Neuronal stem cell (in vitro differentiated cells): ENCODE results near the gene MAD1L1.

Experiments
- DNase-seq: peaks from one replicate; pipeline ENCODE4 v3.0.0-alpha.2; 2013; ENCODE audit warnings: low spot score
- H2AFZ ChIP-seq: one replicate; pipeline ENCODE4 v1.6.1; 2013; ENCODE audit warnings: mild to moderate bottlenecking, low read length, inconsistent platforms
- H2AK5ac ChIP-seq: 2 replicates; pipeline ENCODE4 v1.6.1; 2013; ENCODE audit warnings: low read depth, mild to moderate bottlenecking, inconsistent platforms, low read length, moderate library complexity, mixed read lengths
- H2BK120ac ChIP-seq: 2 replicates; pipeline ENCODE4 v1.6.1; 2013; ENCODE audit warnings: low read depth, mild to moderate bottlenecking, inconsistent platforms, low read length, moderate library complexity, mixed read lengths
- H2BK12ac ChIP-seq: one replicate; pipeline ENCODE4 v1.6.1; 2013; ENCODE audit warnings: low read length, inconsistent platforms
- H2BK15ac ChIP-seq: 2 replicates; pipeline ENCODE4 v1.6.1; 2013; ENCODE audit warnings: mild to moderate bottlenecking, low read length, inconsistent platforms, mixed read lengths
- H2BK5ac ChIP-seq: one replicate; pipeline ENCODE4 v1.6.1; 2013; ENCODE audit warnings: inconsistent platforms, mild to moderate bottlenecking, low read length, moderate library complexity
- H3K14ac ChIP-seq: one replicate; pipeline ENCODE4 v1.6.1; 2013; ENCODE audit warnings: low read length, inconsistent platforms
- H3K18ac ChIP-seq: 2 replicates; pipeline ENCODE4 v1.6.1; 2013; ENCODE audit warnings: low read length, inconsistent platforms
- H3K23ac ChIP-seq: 2 replicates; pipeline ENCODE4 v1.6.1; 2013; ENCODE audit warnings: low read depth, mild to moderate bottlenecking, mixed read lengths, low read length, inconsistent platforms; ENCODE audit not compliant: poor library complexity
- H3K27ac ChIP-seq: replicated peaks from 3 replicates; pipeline ENCODE4 v1.5.1; 2013; ENCODE audit warnings: low read length, inconsistent platforms
- H3K27me3 ChIP-seq, 3 experiments: 2 replicates each; pipeline ENCODE4 v1.6.1; 2013; ENCODE audit warnings: low read length in 3 of 3, mild to moderate bottlenecking in 2 of 3, inconsistent platforms in 1 of 3, low read depth in 1 of 3, mixed read lengths in 1 of 3, moderate library complexity in 1 of 3; ENCODE audit not compliant: control insufficient read depth in 3 of 3, insufficient read depth in 3 of 3
- H3K36me3 ChIP-seq, 2 donors: replicated peaks in 1 of 2; 2 replicates each; pipeline ENCODE4 v1.6.1; 2013; ENCODE audit warnings: low read length in 2 of 2; ENCODE audit not compliant: control insufficient read depth in 2 of 2, insufficient read depth in 2 of 2
- H3K4ac ChIP-seq: 2 replicates; pipeline ENCODE4 v1.6.1; 2013; ENCODE audit warnings: inconsistent platforms, mild to moderate bottlenecking, low read length, moderate library complexity
- H3K4me1 ChIP-seq, 2 donors: 1 replicate in 1 of 2; 2 replicates in 1 of 2; pipeline ENCODE4 v1.6.1; 2013; ENCODE audit warnings: low read length in 2 of 2, low read depth in 1 of 2; ENCODE audit not compliant: control insufficient read depth in 2 of 2, insufficient read depth in 1 of 2
- H3K4me2 ChIP-seq: one replicate; pipeline ENCODE4 v1.6.1; 2013; ENCODE audit warnings: mild to moderate bottlenecking, low read length, inconsistent platforms; ENCODE audit not compliant: insufficient read depth, poor library complexity, severe bottlenecking
- H3K4me3 ChIP-seq, 2 donors: 2 replicates each; pipeline ENCODE4 v1.5.1; 2013; ENCODE audit warnings: low read length in 2 of 2, mild to moderate bottlenecking in 2 of 2, inconsistent platforms in 1 of 2, moderate library complexity in 1 of 2
- H3K79me1 ChIP-seq: one replicate; pipeline ENCODE4 v1.6.1; 2013; ENCODE audit warnings: low read depth, mild to moderate bottlenecking, inconsistent platforms, low read length, moderate library complexity
- H3K9ac ChIP-seq: one replicate; pipeline ENCODE4 v1.6.1; 2013; ENCODE audit warnings: mild to moderate bottlenecking, low read depth, low read length, inconsistent platforms; ENCODE audit not compliant: poor library complexity
- H3K9me3 ChIP-seq, 2 donors: replicated peaks in 1 of 2; 2 replicates each; pipeline versions ENCODE3 to v1.6.1; 2013; ENCODE audit warnings: low read length in 2 of 2, mild to moderate bottlenecking in 2 of 2, inconsistent platforms in 1 of 2, low read depth in 1 of 2, mixed read lengths in 1 of 2, moderate library complexity in 1 of 2; ENCODE audit not compliant: control insufficient read depth in 2 of 2, insufficient read depth in 1 of 2
- H4K8ac ChIP-seq: one replicate; pipeline ENCODE4 v1.6.1; 2013; ENCODE audit warnings: low read depth, mild to moderate bottlenecking, inconsistent platforms, low read length, moderate library complexity
- H4K91ac ChIP-seq: one replicate; pipeline ENCODE4 v1.6.1; 2013; ENCODE audit warnings: low read length, low read depth, mild to moderate bottlenecking, inconsistent platforms; ENCODE audit not compliant: poor library complexity
- WGBS, 2 donors: extraction: QIAGEN DNeasy Blood & Tissue Kit; methylation state at CpG; one replicate each; pipeline ENCODE4 v1.1.7; 2013; ENCODE audit warnings: missing lambda C conversion rate in 2 of 2, mixed read lengths in 1 of 2; ENCODE audit not compliant: insufficient read length in 2 of 2, insufficient replicate concordance in 1 of 2; ENCODE audit errors: extremely low coverage in 2 of 2; 5-methylcytosine and 5-hydroxymethylcytosine counted together

MAD1L1 gene

DNA sequence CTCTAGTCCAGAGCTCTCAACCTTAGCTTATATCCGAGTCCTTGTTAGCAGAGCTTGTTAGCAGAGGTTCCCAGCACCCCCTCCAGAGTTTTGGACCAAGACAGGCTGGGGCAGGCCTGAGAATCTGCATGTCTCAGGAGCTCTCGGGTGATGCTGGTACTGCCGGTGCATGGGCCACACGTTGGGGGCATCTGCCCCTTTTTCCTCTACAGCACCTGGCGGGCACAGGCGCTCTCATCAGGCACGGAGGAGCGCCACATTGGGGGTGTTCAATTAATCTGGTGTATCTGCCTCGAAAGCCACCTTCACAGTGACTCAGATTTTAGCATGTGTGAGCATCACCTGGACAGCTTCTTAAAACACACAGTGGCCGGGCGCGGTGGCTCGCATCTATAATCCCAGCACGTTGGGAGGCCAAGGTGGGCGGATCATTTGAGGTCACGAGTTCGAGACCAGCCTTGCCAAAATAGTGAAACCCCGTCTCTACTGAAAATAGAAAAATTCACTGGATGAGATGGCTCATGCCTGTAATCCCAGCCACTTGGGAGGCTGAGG lies 445.0 kb downstream of the MAD1L1 start:
- no peak overlapping the region for H3K4me3 ChIP-seq
- no peaks in the 10 kb centered on the region for H3K36me3 ChIP-seq
- WGBS, 2 donors: no CpG with 5 or more reads among the region's 18 CpGs
- peak overlapping the region; percentile 31 for H3K23ac ChIP-seq
- no peak overlapping the region for H3K14ac ChIP-seq
- H3K79me1 ChIP-seq: no peaks in the 10 kb centered on the region
- H3K27me3 ChIP-seq: no peaks in the 10 kb centered on the region
- no peak for DNase-seq
- H2BK5ac ChIP-seq: no peak overlapping the region
- H2BK12ac ChIP-seq: no peak overlapping the region
- no peak overlapping the region for H4K8ac ChIP-seq
- no peak overlapping the region for H2AFZ ChIP-seq
- no peaks in the 10 kb centered on the region for H3K4me1 ChIP-seq
- H2AK5ac ChIP-seq: no peak overlapping the region
- H3K18ac ChIP-seq: no peak overlapping the region
- H3K4me2 ChIP-seq: no peak overlapping the region
- H4K91ac ChIP-seq: no peak overlapping the region
- no peak overlapping the region for H2BK15ac ChIP-seq
- no peak overlapping the region for H3K27ac ChIP-seq
- H3K9ac ChIP-seq: no peak overlapping the region
- no peak overlapping the region for H3K4ac ChIP-seq
- peaks cover 0 to 8% of the 10 kb centered on the region in 2 donors for H3K9me3 ChIP-seq
- no peak overlapping the region for H2BK120ac ChIP-seq

DNA sequence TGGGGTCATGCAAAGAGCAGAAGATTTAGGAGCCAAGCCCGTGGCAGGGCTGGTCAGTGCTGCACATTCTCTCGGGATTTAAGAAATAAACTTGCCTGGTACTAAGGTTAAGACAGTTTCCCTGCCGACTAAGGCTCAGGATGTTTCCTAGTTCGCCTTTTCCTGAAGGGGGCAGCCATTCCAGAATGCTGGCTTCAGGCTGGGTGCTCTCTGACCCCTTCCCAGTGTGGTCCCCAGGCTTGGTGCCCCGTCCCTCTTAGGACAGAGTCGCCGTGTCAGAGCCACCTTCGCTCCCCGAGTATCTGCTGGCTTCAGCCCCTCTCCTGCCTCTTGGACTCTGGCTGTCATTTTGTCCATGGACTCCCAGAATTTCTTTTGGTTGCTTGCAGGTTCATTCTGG lies 445.5 kb downstream of the MAD1L1 start:
- no peak overlapping the region for H3K9ac ChIP-seq
- DNase-seq: no peak
- no peak overlapping the region for H2BK120ac ChIP-seq
- H3K23ac ChIP-seq: no peak overlapping the region
- H4K91ac ChIP-seq: no peak overlapping the region
- H3K79me1 ChIP-seq: no peaks in the 10 kb centered on the region
- no peak overlapping the region for H2AK5ac ChIP-seq
- H3K27ac ChIP-seq: no peak overlapping the region
- H3K4me3 ChIP-seq: no peak overlapping the region
- H3K14ac ChIP-seq: no peak overlapping the region
- no peak overlapping the region for H3K4me2 ChIP-seq
- no peak overlapping the region for H3K4ac ChIP-seq
- H2BK15ac ChIP-seq: no peak overlapping the region
- H3K4me1 ChIP-seq: no peaks in the 10 kb centered on the region
- no peaks in the 10 kb centered on the region for H3K36me3 ChIP-seq
- H2AFZ ChIP-seq: no peak overlapping the region
- no peak overlapping the region for H2BK5ac ChIP-seq
- no peaks in the 10 kb centered on the region for H3K27me3 ChIP-seq
- no peak overlapping the region for H4K8ac ChIP-seq
- no CpG with 5 or more reads among the region's 9 CpGs for WGBS, 2 donors
- H3K9me3 ChIP-seq: peaks cover 0 to 8% of the 10 kb centered on the region in 2 donors
- peak overlapping the region; percentile 27 for H3K18ac ChIP-seq
- no peak overlapping the region for H2BK12ac ChIP-seq

DNA sequence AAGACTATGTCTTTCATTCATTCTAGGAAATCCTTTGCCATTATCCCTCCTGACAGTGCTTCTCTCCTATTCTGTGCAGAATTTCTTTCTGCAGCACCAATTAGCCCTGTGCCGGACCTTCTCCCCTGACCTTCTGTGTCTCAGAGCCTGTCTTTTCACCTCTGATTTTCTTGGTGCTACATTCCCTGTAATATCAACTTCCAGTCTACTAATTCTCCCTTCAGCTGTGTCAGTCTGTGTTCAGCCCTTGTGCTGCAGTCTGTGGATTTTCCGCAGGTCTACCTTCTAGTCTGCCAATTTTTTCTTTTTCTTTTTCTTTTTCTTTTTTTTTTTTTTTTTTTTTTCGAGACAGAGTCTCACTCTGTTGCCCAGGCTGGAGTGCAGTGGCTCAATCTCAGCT lies 446.9 kb downstream of the MAD1L1 start:
- H2AK5ac ChIP-seq: no peak overlapping the region
- DNase-seq: no peak
- H3K4me3 ChIP-seq: no peak overlapping the region
- H3K14ac ChIP-seq: no peak overlapping the region
- no peak overlapping the region for H2AFZ ChIP-seq
- no peak overlapping the region for H4K91ac ChIP-seq
- no peak overlapping the region for H2BK5ac ChIP-seq
- H3K4me1 ChIP-seq: no peaks in the 10 kb centered on the region
- H3K9ac ChIP-seq: no peak overlapping the region
- no peak overlapping the region for H3K23ac ChIP-seq
- H3K18ac ChIP-seq: no peak overlapping the region
- peaks cover 0 to 8% of the 10 kb centered on the region in 2 donors for H3K9me3 ChIP-seq
- H2BK15ac ChIP-seq: no peak overlapping the region
- no peak overlapping the region for H3K4ac ChIP-seq
- no peak overlapping the region for H2BK12ac ChIP-seq
- H3K27ac ChIP-seq: no peak overlapping the region
- no CpG with 5 or more reads among the region's 3 CpGs for WGBS, 2 donors
- no peak overlapping the region for H2BK120ac ChIP-seq
- H3K36me3 ChIP-seq: no peaks in the 10 kb centered on the region
- H3K27me3 ChIP-seq: no peaks in the 10 kb centered on the region
- H3K4me2 ChIP-seq: no peak overlapping the region
- H4K8ac ChIP-seq: no peak overlapping the region
- H3K79me1 ChIP-seq: no peaks in the 10 kb centered on the region

DNA sequence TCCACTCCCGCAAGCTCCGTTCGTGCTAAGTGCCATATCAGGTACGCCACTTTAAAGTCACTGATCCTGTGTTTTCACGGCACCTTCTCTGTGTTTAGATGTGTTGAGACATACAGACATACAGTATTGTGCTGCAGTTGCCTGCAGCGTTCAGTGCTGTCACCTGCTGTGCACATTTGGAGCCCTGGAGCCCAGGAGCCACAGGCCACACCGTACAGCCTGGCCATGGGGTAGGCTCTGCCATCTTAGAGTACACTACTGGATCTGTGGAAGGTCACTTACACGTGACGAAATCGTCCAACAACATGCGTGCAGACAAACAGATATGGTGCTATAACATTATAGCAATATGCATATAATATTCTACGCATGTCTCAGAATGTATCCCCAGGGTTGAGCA lies 451.4 kb downstream of the MAD1L1 start:
- H3K4ac ChIP-seq: peak overlapping the region; percentile 71
- no peak overlapping the region for H3K4me2 ChIP-seq
- peak overlapping the region; percentile 56 for H4K91ac ChIP-seq
- H3K79me1 ChIP-seq: no peaks in the 10 kb centered on the region
- no CpG with 5 or more reads among the region's 12 CpGs for WGBS, 2 donors
- peaks cover 4 to 11% of the 10 kb centered on the region in 2 donors for H3K9me3 ChIP-seq
- no peak overlapping the region for H2AFZ ChIP-seq
- no peak overlapping the region for H2BK12ac ChIP-seq
- H3K4me3 ChIP-seq: no peak overlapping the region
- H3K18ac ChIP-seq: no peak overlapping the region
- no peak overlapping the region for H3K14ac ChIP-seq
- H2AK5ac ChIP-seq: no peak overlapping the region
- H3K4me1 ChIP-seq: no peaks in the 10 kb centered on the region
- H3K23ac ChIP-seq: no peak overlapping the region
- no peak overlapping the region for H3K9ac ChIP-seq
- H3K27me3 ChIP-seq: no peaks in the 10 kb centered on the region
- H2BK15ac ChIP-seq: no peak overlapping the region
- no peak overlapping the region for H3K27ac ChIP-seq
- no peak overlapping the region for H2BK120ac ChIP-seq
- no peak for DNase-seq
- H3K36me3 ChIP-seq: no peaks in the 10 kb centered on the region
- H2BK5ac ChIP-seq: no peak overlapping the region
- peak overlapping the region; percentile 1 for H4K8ac ChIP-seq
